Endothelial cell of umbilical vein (primary cell): ENCODE results near the gene PHKG2.

Experiments
- CTCF ChIP-seq, 2 donors: IDR thresholded peaks; 1 replicate in 1 of 2; 2 replicates in 1 of 2; pipeline ENCODE4 v1.5.1; 2011; ENCODE audit warnings: low read length in 2 of 2, mild to moderate bottlenecking in 2 of 2, moderate library complexity in 2 of 2, control low read depth in 1 of 2, inconsistent platforms in 1 of 2, low read depth in 1 of 2; ENCODE audit not compliant: insufficient read depth in 1 of 2; ENCODE audit errors: extremely low read depth in 1 of 2
- GATA2 ChIP-seq: IDR thresholded peaks from 2 replicates; pipeline ENCODE4 v1.7.0; 2011; ENCODE audit warnings: low read depth, mild to moderate bottlenecking, moderate library complexity, mixed read lengths, low read length; ENCODE audit not compliant: insufficient read length, insufficient read depth
- MYC ChIP-seq: IDR thresholded peaks from one replicate; pipeline ENCODE4 v1.6.1; 2011; ENCODE audit warnings: mild to moderate bottlenecking, low read depth, low read length
- POLR2AphosphoS5 ChIP-seq: IDR thresholded peaks from 2 replicates; pipeline ENCODE4 v1.6.1; 2012; ENCODE audit warnings: low read depth, mild to moderate bottlenecking, control low read depth, low read length, moderate library complexity; ENCODE audit not compliant: insufficient read depth
- TF ChIP-seq, protein P1 (sequence below): IDR thresholded peaks from 2 replicates; pipeline ENCODE4 v1.6.1; 2011; ENCODE audit not compliant: insufficient read depth, insufficient read length

- TF ChIP-seq CTCF (IDR thresholded peaks at IDR 0.05; ENCODE audit: extremely low read depth in 1 of 2, insufficient read depth in 1 of 2, low read depth in 1 of 2, low read length in 2 of 2) = no peak
- TF ChIP-seq GATA2 = no peak
- TF ChIP-seq, protein P1, sequence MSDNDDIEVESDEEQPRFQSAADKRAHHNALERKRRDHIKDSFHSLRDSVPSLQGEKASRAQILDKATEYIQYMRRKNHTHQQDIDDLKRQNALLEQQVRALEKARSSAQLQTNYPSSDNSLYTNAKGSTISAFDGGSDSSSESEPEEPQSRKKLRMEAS = no peak
- no peak for TF ChIP-seq POLR2AphosphoS5
- TF ChIP-seq MYC = no peak
Observed at GRCh38 chr16:30747331-30747730, 894 bp upstream of the PHKG2 start.
